Subcutaneous abdominal adipose tissue (tissue), 5 donors: ENCODE data around the gene PLEKHO2.

Experiments used
- H3K27ac ChIP-seq: one replicate; pipeline ENCODE4 v1.7.0; 2013; ENCODE audit warnings: low read depth, mild to moderate bottlenecking, inconsistent platforms, low read length, moderate library complexity
- H3K27me3 ChIP-seq, 5 donors: one replicate each; pipeline ENCODE4 v1.7.0; 2013; ENCODE audit warnings: low read length in 5 of 5, inconsistent platforms in 1 of 5; ENCODE audit not compliant: control insufficient read depth in 5 of 5, insufficient read depth in 4 of 5
- H3K36me3 ChIP-seq, 5 donors: one replicate each; pipeline ENCODE4 v1.7.0; 2013; ENCODE audit warnings: low read length in 5 of 5; ENCODE audit not compliant: control insufficient read depth in 5 of 5, insufficient read depth in 5 of 5
- H3K4me1 ChIP-seq, 5 donors: one replicate each; pipeline ENCODE4 v1.7.0; 2013; ENCODE audit warnings: low read length in 5 of 5, mild to moderate bottlenecking in 3 of 5, moderate library complexity in 1 of 5; ENCODE audit not compliant: control insufficient read depth in 5 of 5, insufficient read depth in 5 of 5
- H3K4me3 ChIP-seq, 5 donors: one replicate each; pipeline ENCODE4 v1.7.0; 2013; ENCODE audit warnings: low read length in 5 of 5, low read depth in 1 of 5
- H3K9ac ChIP-seq, 5 donors: one replicate each; pipeline ENCODE4 v1.7.0; 2013; ENCODE audit warnings: low read length in 5 of 5, mild to moderate bottlenecking in 4 of 5, moderate library complexity in 3 of 5
- H3K9me3 ChIP-seq, 5 donors: one replicate each; pipeline ENCODE4 v1.7.0; 2013; ENCODE audit warnings: low read length in 5 of 5; ENCODE audit not compliant: control insufficient read depth in 5 of 5
- donor health status: healthy.
- donor health status: healthy.
- donor health status: healthy.
- donor health status: healthy.
- donor health status: healthy.

PLEKHO2 gene

DNA sequence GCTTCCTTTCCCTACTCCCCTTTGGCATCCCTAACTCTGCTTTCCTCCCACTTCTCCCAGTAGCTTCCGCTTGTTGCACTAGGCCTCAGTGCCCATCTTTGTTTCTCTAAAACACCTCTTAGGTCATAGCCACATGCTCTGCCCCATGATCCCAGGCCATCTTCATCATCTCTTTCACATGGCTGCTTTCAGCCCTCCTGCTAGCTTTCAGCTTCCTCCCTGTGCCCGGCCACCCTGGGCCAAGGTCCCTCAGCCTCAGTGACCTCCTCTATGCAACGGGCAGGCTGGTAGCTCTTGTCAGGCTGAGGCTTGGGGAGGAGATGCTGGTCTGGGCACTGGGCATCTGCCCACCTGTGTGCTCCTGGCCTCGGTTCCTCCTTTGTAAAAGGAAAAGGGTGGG, 2.3 kb downstream of the PLEKHO2 start:
- H3K4me1 ChIP-seq = peaks cover 25 to 80% (median 71%) of the 10 kb centered on the region in 5 donors
- H3K4me3 ChIP-seq = peak overlapping the region; percentile 94 to 99 (median 96)
- H3K27ac ChIP-seq = peak overlapping the region; percentile 90
- no peaks in the 10 kb centered on the region for H3K9me3 ChIP-seq
- peaks cover 0 to 27% (median 9%) of the 10 kb centered on the region in 5 donors for H3K36me3 ChIP-seq
- H3K27me3 ChIP-seq = no peaks in the 10 kb centered on the region
- peak overlapping the region; percentile 30 to 91 (median 77) for H3K9ac ChIP-seq

GRCh38 chr15:64844576-64845145, 2.9 kb downstream of the PLEKHO2 start:
- Histone ChIP-seq H3K27ac (peak overlapping the region; percentile 90), H3K9me3 (no peaks in the 10 kb centered on the region), H3K27me3 (no peaks in the 10 kb centered on the region), H3K4me3 (peak overlapping the region; percentile 94 to 99 (median 96)), H3K9ac (peak overlapping the region; percentile 30 to 91 (median 77)), H3K36me3 (peaks cover 0 to 32% (median 15%) of the 10 kb centered on the region in 5 donors), H3K4me1 (peaks cover 25 to 80% (median 71%) of the 10 kb centered on the region in 5 donors)

GRCh38 chr15:64845183-64845611, 3.5 kb downstream of the PLEKHO2 start:
- Histone ChIP-seq H3K4me3 (peak overlapping the region; percentile 94 to 99 (median 96)), H3K9me3 (no peaks in the 10 kb centered on the region), H3K36me3 (peaks cover 2 to 37% (median 18%) of the 10 kb centered on the region in 5 donors), H3K27ac (peak overlapping the region; percentile 90), H3K4me1 (peaks cover 25 to 82% (median 72%) of the 10 kb centered on the region in 5 donors), H3K9ac (peak overlapping the region; percentile 30 to 91 (median 77)), H3K27me3 (no peaks in the 10 kb centered on the region)

GRCh38 chr15:64845831-64846595, 4.3 kb downstream of the PLEKHO2 start:
- H3K4me3 ChIP-seq = peak overlapping the region; percentile 94 to 99 (median 96)
- peak overlapping the region in 3 of 5 donors; percentile 74 to 91 (median 78) for H3K9ac ChIP-seq
- peaks cover 25 to 82% (median 72%) of the 10 kb centered on the region in 5 donors for H3K4me1 ChIP-seq

DNA sequence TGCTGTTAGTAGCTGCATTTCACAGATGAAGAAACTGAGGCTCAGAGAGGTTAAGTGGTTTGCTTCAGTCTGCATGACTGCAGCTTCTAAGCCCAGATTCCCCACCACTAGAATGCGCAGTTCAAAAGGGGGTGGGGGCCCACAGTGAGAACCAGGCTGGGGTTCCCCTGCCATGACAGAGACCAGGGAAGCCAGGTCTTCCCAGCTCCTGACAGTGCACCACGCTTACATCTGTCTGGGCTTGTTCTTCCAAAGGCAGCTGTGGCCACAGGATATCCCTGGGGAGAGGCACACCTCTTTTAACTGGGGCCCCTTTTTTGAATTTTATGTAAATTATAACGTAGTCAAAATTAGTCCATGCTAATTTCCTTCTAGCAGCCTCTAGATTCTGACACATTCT, 5.3 kb downstream of the PLEKHO2 start:
- Histone ChIP-seq H3K27me3 (no peaks in the 10 kb centered on the region), H3K36me3 (peaks cover 5 to 55% (median 33%) of the 10 kb centered on the region in 5 donors), H3K9ac (peak overlapping the region in 2 of 5 donors; percentile 51 to 65), H3K4me3 (no peak overlapping the region), H3K4me1 (peaks cover 29 to 88% (median 80%) of the 10 kb centered on the region in 5 donors), H3K9me3 (no peaks in the 10 kb centered on the region), H3K27ac (peak overlapping the region; percentile 90)

More at GRCh38 chr15:64845831-64846595, 4.3 kb downstream of the PLEKHO2 start:
- H3K27me3 ChIP-seq = no peaks in the 10 kb centered on the region
- H3K27ac ChIP-seq = peak overlapping the region; percentile 90
- H3K9me3 ChIP-seq = no peaks in the 10 kb centered on the region
- peaks cover 5 to 45% (median 25%) of the 10 kb centered on the region in 5 donors for H3K36me3 ChIP-seq

GRCh38 chr15:64847448-64847847, 5.7 kb downstream of the PLEKHO2 start:
- peaks cover 29 to 88% (median 84%) of the 10 kb centered on the region in 5 donors for H3K4me1 ChIP-seq
- peaks cover 5 to 59% (median 35%) of the 10 kb centered on the region in 5 donors for H3K36me3 ChIP-seq
- no peaks in the 10 kb centered on the region for H3K27me3 ChIP-seq
- peak overlapping the region in 1 of 5 donors; percentile 19 for H3K4me3 ChIP-seq
- peak overlapping the region; percentile 90 for H3K27ac ChIP-seq
- peak overlapping the region in 4 of 5 donors; percentile 7 to 51 (median 38) for H3K9ac ChIP-seq
- H3K9me3 ChIP-seq = no peaks in the 10 kb centered on the region

- H3K4me1 ChIP-seq = peaks cover 28 to 84% (median 79%) of the 10 kb centered on the region in 5 donors
- peak overlapping the region in 1 of 5 donors; percentile 19 for H3K4me3 ChIP-seq
- peaks cover 5 to 60% (median 35%) of the 10 kb centered on the region in 5 donors for H3K36me3 ChIP-seq
- H3K9me3 ChIP-seq = no peaks in the 10 kb centered on the region
- no peaks in the 10 kb centered on the region for H3K27me3 ChIP-seq
- peak overlapping the region in 4 of 5 donors; percentile 7 to 51 (median 38) for H3K9ac ChIP-seq
- H3K27ac ChIP-seq = peak overlapping the region; percentile 90
Observed at GRCh38 chr15:64847876-64848716, 6.4 kb downstream of the PLEKHO2 start.

GRCh38 chr15:64850778-64851502, 9.2 kb downstream of the PLEKHO2 start:
- Histone ChIP-seq H3K9me3 (no peaks in the 10 kb centered on the region), H3K9ac (peak overlapping the region in 4 of 5 donors; percentile 7 to 69 (median 50)), H3K27ac (peak overlapping the region; percentile 72), H3K4me1 (peaks cover 22 to 82% (median 75%) of the 10 kb centered on the region in 5 donors), H3K27me3 (no peaks in the 10 kb centered on the region), H3K4me3 (no peak overlapping the region), H3K36me3 (peaks cover 5 to 86% (median 60%) of the 10 kb centered on the region in 5 donors)

DNA sequence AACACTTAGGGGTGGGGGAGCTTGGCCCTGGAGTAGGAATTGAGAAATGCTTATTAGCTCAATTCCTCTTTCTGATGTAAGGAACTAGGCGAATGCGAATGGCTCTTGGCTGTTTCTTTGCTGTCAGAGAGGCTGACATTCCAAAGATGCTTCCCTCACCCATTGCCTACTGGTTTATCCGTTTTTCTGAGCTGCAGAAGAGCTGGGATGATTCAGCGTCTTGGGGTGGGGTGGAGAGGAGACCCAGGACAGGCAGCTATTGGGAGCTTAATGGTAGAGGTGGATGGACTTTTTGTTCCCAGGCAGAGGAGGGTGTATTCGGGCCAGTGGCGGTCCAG, 9.8 kb downstream of the PLEKHO2 start:
- Histone ChIP-seq H3K9ac (peak overlapping the region in 4 of 5 donors; percentile 4 to 69 (median 39)), H3K27ac (peak overlapping the region; percentile 72), H3K4me1 (peaks cover 21 to 82% (median 77%) of the 10 kb centered on the region in 5 donors), H3K36me3 (peaks cover 5 to 90% (median 62%) of the 10 kb centered on the region in 5 donors), H3K27me3 (no peaks in the 10 kb centered on the region), H3K9me3 (no peaks in the 10 kb centered on the region), H3K4me3 (peak overlapping the region in 1 of 5 donors; percentile 23)
